K562 (cell line): ENCODE results near the gene AP4E1.

Experiments
- E4F1 ChIP-seq: fragments of 250-450 bp; sonication (Bioruptor Pico); IDR thresholded peaks from 2 replicates; pipeline ENCODE4 v1.5.0; 2021; ENCODE audit warnings: mild to moderate bottlenecking, borderline replicate concordance
- JUND ChIP-seq, 2 experiments: IDR thresholded peaks; 2 replicates in 1 of 2; 3 replicates in 1 of 2; pipeline ENCODE4 v1.6.1; 2011; ENCODE audit warnings: borderline replicate concordance in 2 of 2, low read depth in 2 of 2, low read length in 2 of 2, improper control_type of control experiment in 1 of 2, missing biosample characterization in 1 of 2, missing genetic modification characterization in 1 of 2, missing genetic modification reagents in 1 of 2
- POLR2A ChIP-seq: fragments of 450-650 bp; conservative IDR thresholded peaks from 2 replicates; pipeline ENCODE4 v1.6.1; 2016
- ZNF561 ChIP-seq: fragments of 450-650 bp; formaldehyde crosslinking; conservative IDR thresholded peaks from 2 replicates; pipeline ENCODE4 v1.4.0; 2020; ENCODE audit warnings: mild to moderate bottlenecking, moderate library complexity
- TF ChIP-seq, protein P1 (sequence below), 3 experiments: IDR thresholded peaks in 2 of 3; conservative IDR thresholded peaks in 1 of 3; 2 replicates each; pipeline ENCODE4 v1.5.1; 2011 to 2012; ENCODE audit warnings: low read length in 3 of 3, mild to moderate bottlenecking in 3 of 3, control low read depth in 2 of 3, improper control_type of control experiment in 1 of 3, inconsistent platforms in 1 of 3, low read depth in 1 of 3, mixed read lengths in 1 of 3, moderate library complexity in 1 of 3; ENCODE audit not compliant: insufficient read depth in 2 of 3
- TF ChIP-seq, protein P2 (sequence below): sonication (generic); formaldehyde crosslinking; IDR thresholded peaks from 2 replicates; pipeline ENCODE4 v1.8.0; 2023; ENCODE audit warnings: mild to moderate bottlenecking, missing genetic modification reagents

DNA sequence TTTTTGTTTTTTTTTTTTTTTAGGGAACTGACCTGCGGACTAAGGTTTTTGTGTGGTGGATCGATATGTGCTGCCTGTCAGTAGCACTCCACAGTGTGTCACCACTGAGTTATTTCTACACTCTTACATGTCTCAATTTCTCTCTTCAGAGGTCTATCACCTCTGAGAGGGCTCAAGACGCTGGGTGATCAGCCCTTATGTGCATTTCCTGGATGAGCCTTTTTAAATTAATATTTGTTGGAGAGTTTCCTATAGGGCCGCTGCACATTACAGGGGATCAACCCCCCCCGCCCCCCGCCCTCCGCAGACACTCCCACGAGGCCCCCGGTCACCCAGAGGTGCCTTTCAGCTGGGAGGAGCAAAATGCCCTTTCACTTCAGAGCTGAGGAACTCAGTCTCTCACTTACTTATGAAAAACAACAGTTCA, 34.5 kb upstream of the AP4E1 start:
- TF ChIP-seq ZNF561 (CRISPR knock-in tag) (no peak), JUND (IDR thresholded peaks at IDR 0.05; ENCODE audit: borderline replicate concordance, low read depth, low read length) (no peak), JUND (tag; IDR thresholded peaks at IDR 0.05; ENCODE audit: borderline replicate concordance, low read depth, low read length) (no peak), POLR2A (no peak), E4F1 (no peak)
- TF ChIP-seq, protein P1, sequence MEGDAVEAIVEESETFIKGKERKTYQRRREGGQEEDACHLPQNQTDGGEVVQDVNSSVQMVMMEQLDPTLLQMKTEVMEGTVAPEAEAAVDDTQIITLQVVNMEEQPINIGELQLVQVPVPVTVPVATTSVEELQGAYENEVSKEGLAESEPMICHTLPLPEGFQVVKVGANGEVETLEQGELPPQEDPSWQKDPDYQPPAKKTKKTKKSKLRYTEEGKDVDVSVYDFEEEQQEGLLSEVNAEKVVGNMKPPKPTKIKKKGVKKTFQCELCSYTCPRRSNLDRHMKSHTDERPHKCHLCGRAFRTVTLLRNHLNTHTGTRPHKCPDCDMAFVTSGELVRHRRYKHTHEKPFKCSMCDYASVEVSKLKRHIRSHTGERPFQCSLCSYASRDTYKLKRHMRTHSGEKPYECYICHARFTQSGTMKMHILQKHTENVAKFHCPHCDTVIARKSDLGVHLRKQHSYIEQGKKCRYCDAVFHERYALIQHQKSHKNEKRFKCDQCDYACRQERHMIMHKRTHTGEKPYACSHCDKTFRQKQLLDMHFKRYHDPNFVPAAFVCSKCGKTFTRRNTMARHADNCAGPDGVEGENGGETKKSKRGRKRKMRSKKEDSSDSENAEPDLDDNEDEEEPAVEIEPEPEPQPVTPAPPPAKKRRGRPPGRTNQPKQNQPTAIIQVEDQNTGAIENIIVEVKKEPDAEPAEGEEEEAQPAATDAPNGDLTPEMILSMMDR (IDR thresholded peaks at IDR 0.05 in 2 of 3, conservative IDR thresholded peaks at IDR 0.05 in 1 of 3; ENCODE audit: insufficient read depth in 2 of 3, low read depth in 1 of 3, low read length in 3 of 3): peak; percentile 14 to 20 (median 16); a peak in 2 of 6 replicates
- TF ChIP-seq, protein P2, sequence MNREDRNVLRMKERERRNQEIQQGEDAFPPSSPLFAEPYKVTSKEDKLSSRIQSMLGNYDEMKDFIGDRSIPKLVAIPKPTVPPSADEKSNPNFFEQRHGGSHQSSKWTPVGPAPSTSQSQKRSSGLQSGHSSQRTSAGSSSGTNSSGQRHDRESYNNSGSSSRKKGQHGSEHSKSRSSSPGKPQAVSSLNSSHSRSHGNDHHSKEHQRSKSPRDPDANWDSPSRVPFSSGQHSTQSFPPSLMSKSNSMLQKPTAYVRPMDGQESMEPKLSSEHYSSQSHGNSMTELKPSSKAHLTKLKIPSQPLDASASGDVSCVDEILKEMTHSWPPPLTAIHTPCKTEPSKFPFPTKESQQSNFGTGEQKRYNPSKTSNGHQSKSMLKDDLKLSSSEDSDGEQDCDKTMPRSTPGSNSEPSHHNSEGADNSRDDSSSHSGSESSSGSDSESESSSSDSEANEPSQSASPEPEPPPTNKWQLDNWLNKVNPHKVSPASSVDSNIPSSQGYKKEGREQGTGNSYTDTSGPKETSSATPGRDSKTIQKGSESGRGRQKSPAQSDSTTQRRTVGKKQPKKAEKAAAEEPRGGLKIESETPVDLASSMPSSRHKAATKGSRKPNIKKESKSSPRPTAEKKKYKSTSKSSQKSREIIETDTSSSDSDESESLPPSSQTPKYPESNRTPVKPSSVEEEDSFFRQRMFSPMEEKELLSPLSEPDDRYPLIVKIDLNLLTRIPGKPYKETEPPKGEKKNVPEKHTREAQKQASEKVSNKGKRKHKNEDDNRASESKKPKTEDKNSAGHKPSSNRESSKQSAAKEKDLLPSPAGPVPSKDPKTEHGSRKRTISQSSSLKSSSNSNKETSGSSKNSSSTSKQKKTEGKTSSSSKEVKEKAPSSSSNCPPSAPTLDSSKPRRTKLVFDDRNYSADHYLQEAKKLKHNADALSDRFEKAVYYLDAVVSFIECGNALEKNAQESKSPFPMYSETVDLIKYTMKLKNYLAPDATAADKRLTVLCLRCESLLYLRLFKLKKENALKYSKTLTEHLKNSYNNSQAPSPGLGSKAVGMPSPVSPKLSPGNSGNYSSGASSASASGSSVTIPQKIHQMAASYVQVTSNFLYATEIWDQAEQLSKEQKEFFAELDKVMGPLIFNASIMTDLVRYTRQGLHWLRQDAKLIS: no peak
